ENCODE data around the gene COG2.

Gene COG2

GRCh38 chr1:230693777-230694176, 51.5 kb downstream of the COG2 start:
- Histone ChIP-seq H2AFZ (ENCODE audit: low read depth, low read length) (no peak overlapping the region), H3K18ac (ENCODE audit: low read depth in 1 of 2, low read length in 2 of 2) (no peak overlapping the region), H3K27me3 (ENCODE audit: control insufficient read depth in 1 of 2, insufficient read depth in 1 of 2, low read length in 2 of 2) (no peaks in the 10 kb centered on the region), H2AK5ac (ENCODE audit: low read length, severe bottlenecking) (no peak overlapping the region), H2BK5ac (ENCODE audit: low read depth, low read length, poor library complexity, severe bottlenecking) (no peak overlapping the region), H3K4me1 (ENCODE audit: control insufficient read depth, insufficient read depth, low read depth, low read length) (peaks cover 3% of the 10 kb centered on the region), H3K36me3 (ENCODE audit: control insufficient read depth in 1 of 2, insufficient read depth in 2 of 2, low read depth in 1 of 2, low read length in 2 of 2) (peaks cover 38 to 55% of the 10 kb centered on the region in 2 experiments), H3K9ac (ENCODE audit: low read length) (no peak overlapping the region), H3K27ac (ENCODE audit: low read length, poor library complexity, severe bottlenecking) (no peak overlapping the region), H3K14ac (ENCODE audit: low read length in 2 of 2) (no peak overlapping the region), H4K8ac (ENCODE audit: low read length) (no peak overlapping the region), H2BK15ac (ENCODE audit: low read depth, poor library complexity, severe bottlenecking) (no peak overlapping the region), H4K91ac (ENCODE audit: low read length) (no peak overlapping the region), H3K4me3 (ENCODE audit: insufficient read depth in 1 of 2, low read depth in 1 of 2, low read length in 2 of 2) (no peak overlapping the region), H2BK120ac (ENCODE audit: low read depth, low read length) (no peak overlapping the region), H3K79me1 (replicated peaks; ENCODE audit: low read length, poor library complexity, severe bottlenecking) (peaks cover 2% of the 10 kb centered on the region), H3K9me3 (ENCODE audit: control insufficient read depth, low read length) (no peaks in the 10 kb centered on the region), H2BK12ac (ENCODE audit: low read length in 2 of 2) (no peak overlapping the region), H3K4me2 (ENCODE audit: low read length, poor library complexity, severe bottlenecking) (no peak overlapping the region), H3K4ac (ENCODE audit: low read depth in 1 of 2, low read length in 2 of 2) (no peak overlapping the region), H3K23ac (ENCODE audit: low read length in 2 of 2) (no peak overlapping the region)
- no peak for DNase-seq
- 97% methylated on average over 8 of the region's 8 CpGs for WGBS

- Histone ChIP-seq H3K4ac (ENCODE audit: low read depth in 1 of 2, low read length in 2 of 2) (no peak overlapping the region), H2BK120ac (ENCODE audit: low read depth, low read length) (no peak overlapping the region), H3K27ac (ENCODE audit: low read length, poor library complexity, severe bottlenecking) (no peak overlapping the region), H2AK5ac (ENCODE audit: low read length, severe bottlenecking) (no peak overlapping the region), H3K18ac (ENCODE audit: low read depth in 1 of 2, low read length in 2 of 2) (no peak overlapping the region), H3K9me3 (ENCODE audit: control insufficient read depth, low read length) (no peaks in the 10 kb centered on the region), H2BK15ac (ENCODE audit: low read depth, poor library complexity, severe bottlenecking) (no peak overlapping the region), H2AFZ (ENCODE audit: low read depth, low read length) (no peak overlapping the region), H3K14ac (ENCODE audit: low read length in 2 of 2) (no peak overlapping the region), H4K8ac (ENCODE audit: low read length) (no peak overlapping the region), H3K36me3 (ENCODE audit: control insufficient read depth in 1 of 2, insufficient read depth in 2 of 2, low read depth in 1 of 2, low read length in 2 of 2) (peaks cover 36 to 49% of the 10 kb centered on the region in 2 experiments), H3K4me2 (ENCODE audit: low read length, poor library complexity, severe bottlenecking) (no peak overlapping the region), H3K79me1 (replicated peaks; ENCODE audit: low read length, poor library complexity, severe bottlenecking) (peaks cover 2% of the 10 kb centered on the region), H3K23ac (ENCODE audit: low read length in 2 of 2) (no peak overlapping the region), H2BK12ac (ENCODE audit: low read length in 2 of 2) (no peak overlapping the region), H2BK5ac (ENCODE audit: low read depth, low read length, poor library complexity, severe bottlenecking) (no peak overlapping the region), H3K27me3 (ENCODE audit: control insufficient read depth in 1 of 2, insufficient read depth in 1 of 2, low read length in 2 of 2) (no peaks in the 10 kb centered on the region), H3K9ac (ENCODE audit: low read length) (no peak overlapping the region), H4K91ac (ENCODE audit: low read length) (no peak overlapping the region), H3K4me1 (ENCODE audit: control insufficient read depth, insufficient read depth, low read depth, low read length) (peaks cover 3% of the 10 kb centered on the region), H3K4me3 (ENCODE audit: insufficient read depth in 1 of 2, low read depth in 1 of 2, low read length in 2 of 2) (no peak overlapping the region)
- no peak for DNase-seq
- WGBS = 93% methylated on average over 4 of the region's 4 CpGs
Observed at GRCh38 chr1:230694464-230694863, 52.2 kb downstream of the COG2 start.

- Histone ChIP-seq H3K4me1 (ENCODE audit: control insufficient read depth, insufficient read depth, low read depth, low read length) (peaks cover 3% of the 10 kb centered on the region), H2BK12ac (ENCODE audit: low read length in 2 of 2) (no peak overlapping the region), H3K9me3 (ENCODE audit: control insufficient read depth, low read length) (no peaks in the 10 kb centered on the region), H2AFZ (ENCODE audit: low read depth, low read length) (no peak overlapping the region), H3K4me3 (ENCODE audit: insufficient read depth in 1 of 2, low read depth in 1 of 2, low read length in 2 of 2) (no peak overlapping the region), H3K23ac (ENCODE audit: low read length in 2 of 2) (no peak overlapping the region), H3K36me3 (ENCODE audit: control insufficient read depth in 1 of 2, insufficient read depth in 2 of 2, low read depth in 1 of 2, low read length in 2 of 2) (peaks cover 32 to 44% of the 10 kb centered on the region in 2 experiments), H3K9ac (ENCODE audit: low read length) (no peak overlapping the region), H3K27ac (ENCODE audit: low read length, poor library complexity, severe bottlenecking) (no peak overlapping the region), H4K91ac (ENCODE audit: low read length) (peak overlapping the region; percentile 90), H3K18ac (ENCODE audit: low read depth in 1 of 2, low read length in 2 of 2) (no peak overlapping the region), H4K8ac (ENCODE audit: low read length) (no peak overlapping the region), H3K4ac (ENCODE audit: low read depth in 1 of 2, low read length in 2 of 2) (no peak overlapping the region), H2AK5ac (ENCODE audit: low read length, severe bottlenecking) (no peak overlapping the region), H2BK5ac (ENCODE audit: low read depth, low read length, poor library complexity, severe bottlenecking) (no peak overlapping the region), H3K4me2 (ENCODE audit: low read length, poor library complexity, severe bottlenecking) (no peak overlapping the region), H2BK120ac (ENCODE audit: low read depth, low read length) (no peak overlapping the region), H3K14ac (ENCODE audit: low read length in 2 of 2) (no peak overlapping the region), H3K79me1 (replicated peaks; ENCODE audit: low read length, poor library complexity, severe bottlenecking) (peaks cover 2% of the 10 kb centered on the region), H3K27me3 (ENCODE audit: control insufficient read depth in 1 of 2, insufficient read depth in 1 of 2, low read length in 2 of 2) (no peaks in the 10 kb centered on the region), H2BK15ac (ENCODE audit: low read depth, poor library complexity, severe bottlenecking) (no peak overlapping the region)
- WGBS = 71% methylated on average over 4 of the region's 4 CpGs
- no peak for DNase-seq
Observed at GRCh38 chr1:230694991-230695390, 52.7 kb downstream of the COG2 start.

- H4K91ac ChIP-seq (ENCODE audit: low read length) = no peak overlapping the region
- no peak for DNase-seq
- H3K14ac ChIP-seq (ENCODE audit: low read length in 2 of 2) = no peak overlapping the region
- H3K9me3 ChIP-seq (ENCODE audit: control insufficient read depth, low read length) = no peaks in the 10 kb centered on the region
- H3K36me3 ChIP-seq (ENCODE audit: control insufficient read depth in 1 of 2, insufficient read depth in 2 of 2, low read depth in 1 of 2, low read length in 2 of 2) = peaks cover 27 to 31% of the 10 kb centered on the region in 2 experiments
- H3K18ac ChIP-seq (ENCODE audit: low read depth in 1 of 2, low read length in 2 of 2) = no peak overlapping the region
- H4K8ac ChIP-seq (ENCODE audit: low read length) = no peak overlapping the region
- no peak overlapping the region for H3K4me2 ChIP-seq (ENCODE audit: low read length, poor library complexity, severe bottlenecking)
- H2BK5ac ChIP-seq (ENCODE audit: low read depth, low read length, poor library complexity, severe bottlenecking) = no peak overlapping the region
- peaks cover 0 to 1% of the 10 kb centered on the region in 2 experiments for H3K27me3 ChIP-seq (ENCODE audit: control insufficient read depth in 1 of 2, insufficient read depth in 1 of 2, low read length in 2 of 2)
- H2AK5ac ChIP-seq (ENCODE audit: low read length, severe bottlenecking) = no peak overlapping the region
- H3K23ac ChIP-seq (ENCODE audit: low read length in 2 of 2) = no peak overlapping the region
- no peak overlapping the region for H3K27ac ChIP-seq (ENCODE audit: low read length, poor library complexity, severe bottlenecking)
- H2BK12ac ChIP-seq (ENCODE audit: low read length in 2 of 2) = no peak overlapping the region
- H3K4me1 ChIP-seq (ENCODE audit: control insufficient read depth, insufficient read depth, low read depth, low read length) = peaks cover 3% of the 10 kb centered on the region
- no peaks in the 10 kb centered on the region for H3K79me1 ChIP-seq (replicated peaks; ENCODE audit: low read length, poor library complexity, severe bottlenecking)
- no peak overlapping the region for H2BK15ac ChIP-seq (ENCODE audit: low read depth, poor library complexity, severe bottlenecking)
- 95% methylated on average over 8 of the region's 8 CpGs for WGBS
- no peak overlapping the region for H2BK120ac ChIP-seq (ENCODE audit: low read depth, low read length)
- no peak overlapping the region for H3K4ac ChIP-seq (ENCODE audit: low read depth in 1 of 2, low read length in 2 of 2)
- H3K4me3 ChIP-seq (ENCODE audit: insufficient read depth in 1 of 2, low read depth in 1 of 2, low read length in 2 of 2) = no peak overlapping the region
- no peak overlapping the region for H3K9ac ChIP-seq (ENCODE audit: low read length)
- no peak overlapping the region for H2AFZ ChIP-seq (ENCODE audit: low read depth, low read length)
Observed at GRCh38 chr1:230696218-230696617, 53.9 kb downstream of the COG2 start.
